Pancreas (tissue), 10 donors: ENCODE measurements around the gene SFXN4. TPM values are rescaled to one million over a fixed set of nuclear protein-coding genes. Genes with fewer than 3 reads are reported as not detected.

Source experiments
- ATAC-seq, 4 donors: fragments of 200-7000 bp; cut with Tn5 transposase; one replicate each; pipeline versions ENCODE4 v1.8.0 to v1.9.1; 2020; ENCODE audit warnings: mild to moderate bottlenecking in 4 of 4, moderate library complexity in 4 of 4
- DNase-seq, 6 donors: peaks; one replicate each; pipeline ENCODE4 v3.0.0-alpha.2; 2020
- FAIRE-seq: peaks from 2 replicates; lab custom pipeline; 2012; peaks lifted over from hg19 to GRCh38; lab: Jason Lieb, UNC
- H3K27ac ChIP-seq, 4 donors: fragments of 200-600 bp; sonication (generic); 1 replicate in 3 of 4; 2 replicates in 1 of 4; pipeline versions ENCODE4 v1.5.0 to v1.8.0; 2020
- H3K27me3 ChIP-seq, 4 donors: fragments of 200-600 bp; one replicate each; pipeline ENCODE4 v1.8.0; 2021
- H3K36me3 ChIP-seq, 3 donors: fragments of 200-600 bp; sonication (generic) in 1 of 3; one replicate each; pipeline versions ENCODE4 v1.5.0 to v1.8.0; 2020 to 2021
- H3K4me1 ChIP-seq, 3 donors: fragments of 200-600 bp; one replicate each; pipeline ENCODE4 v1.8.0; 2021
- H3K4me3 ChIP-seq, 4 donors: fragments of 200-600 bp; sonication (generic) in 2 of 4; one replicate each; pipeline versions ENCODE4 v1.5.0 to v1.8.0; 2020 to 2021
- H3K9me3 ChIP-seq, 4 donors: fragments of 200-600 bp; one replicate each; pipeline ENCODE4 v1.8.0; 2021
- WGBS, 2 donors: extraction: QIAGEN DNeasy Blood & Tissue Kit; methylation state at CpG; one replicate each; pipeline ENCODE4 v1.1.7; 2013; 5-methylcytosine and 5-hydroxymethylcytosine counted together
- intact Hi-C, 3 donors: fragments of 100-400 bp; cut with DNase I; formaldehyde crosslinking; loops; one replicate each; pipeline versions ENCODE4 v1.11.1 to v1.14.2; 2022
- polyA plus RNA-seq, 2 donors: library from polyadenylated mRNA; stranded (reverse); fragments of 200-250 nt; gene quantifications; one replicate each; pipeline ENCODE4 v1.2.3, GENCODE V29; 2013
- total RNA-seq, 6 donors: library from RNA; stranded (reverse); fragmentation: NEBNext Ultra II Directional in 4 of 6; extraction: Animal tissue kit (Norgen Biotek cat#: 25700) in 4 of 6; gene quantifications; one replicate each; pipeline versions ENCODE4 v1.2.1 to v1.2.4, GENCODE V29; 2021 to 2023
- TF ChIP-seq, protein P1 (sequence below), 4 donors: fragments of 200-600 bp; sonication (generic) in 3 of 4; IDR thresholded peaks; one replicate each; pipeline versions ENCODE4 v1.5.0 to v1.8.0; 2021; ENCODE audit warnings: antibody characterized with exemption in 4 of 4
- donor health status: healthy with polysubstance abuse.
- donor health status: DM: no; HTN: no; CAD: no; lungs with moderate emphysema.
- donor health status: DM: no; HTN: no; CAD: no.
- donor health status: control.
- donor health status: control.
- donor health status: Bipolar disorder and iron deficiency.
- donor health status: DM: yes; HTN: yes; CAD: no.
- donor health status: DM: no; HTN: no; CAD: no.
- donor health status: DM: no; HTN: no; CAD: no.
- donor health status: DM: yes; HTN: yes; CAD: no.

SFXN4 gene
- total and polyA plus RNA-seq, 8 donors, result 16.1 to 58.6 (median 22.5) TPM

DNA sequence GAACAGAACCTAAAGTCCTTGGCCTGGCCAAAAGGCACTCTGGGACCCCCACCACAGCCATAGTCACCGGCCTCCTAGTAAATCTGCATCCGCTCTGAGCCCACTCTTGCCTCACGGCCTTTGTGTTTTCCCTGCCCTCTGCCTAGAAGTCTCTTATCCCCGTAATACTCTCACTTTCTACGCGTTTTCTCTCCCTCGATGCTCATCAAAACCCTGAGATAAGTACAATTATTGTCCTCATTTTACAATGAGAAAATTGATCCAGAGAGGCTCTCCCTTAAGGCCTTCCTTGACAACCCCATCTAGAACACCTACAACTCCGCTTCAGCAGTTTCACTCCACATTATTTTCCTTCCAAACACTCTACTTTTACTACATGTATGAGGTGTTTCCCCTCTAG lies 1.5 kb upstream of the SFXN4 start:
- no peak for DNase-seq
- H3K27ac ChIP-seq, result no peak overlapping the region
- TF ChIP-seq, protein P1, sequence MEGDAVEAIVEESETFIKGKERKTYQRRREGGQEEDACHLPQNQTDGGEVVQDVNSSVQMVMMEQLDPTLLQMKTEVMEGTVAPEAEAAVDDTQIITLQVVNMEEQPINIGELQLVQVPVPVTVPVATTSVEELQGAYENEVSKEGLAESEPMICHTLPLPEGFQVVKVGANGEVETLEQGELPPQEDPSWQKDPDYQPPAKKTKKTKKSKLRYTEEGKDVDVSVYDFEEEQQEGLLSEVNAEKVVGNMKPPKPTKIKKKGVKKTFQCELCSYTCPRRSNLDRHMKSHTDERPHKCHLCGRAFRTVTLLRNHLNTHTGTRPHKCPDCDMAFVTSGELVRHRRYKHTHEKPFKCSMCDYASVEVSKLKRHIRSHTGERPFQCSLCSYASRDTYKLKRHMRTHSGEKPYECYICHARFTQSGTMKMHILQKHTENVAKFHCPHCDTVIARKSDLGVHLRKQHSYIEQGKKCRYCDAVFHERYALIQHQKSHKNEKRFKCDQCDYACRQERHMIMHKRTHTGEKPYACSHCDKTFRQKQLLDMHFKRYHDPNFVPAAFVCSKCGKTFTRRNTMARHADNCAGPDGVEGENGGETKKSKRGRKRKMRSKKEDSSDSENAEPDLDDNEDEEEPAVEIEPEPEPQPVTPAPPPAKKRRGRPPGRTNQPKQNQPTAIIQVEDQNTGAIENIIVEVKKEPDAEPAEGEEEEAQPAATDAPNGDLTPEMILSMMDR (IDR thresholded peaks at IDR 0.05), result no peak
- no peak for ATAC-seq
- H3K27me3 ChIP-seq, result no peaks in the 10 kb centered on the region
- FAIRE-seq, result no peak
- no peak overlapping the region for H3K4me3 ChIP-seq
- H3K4me1 ChIP-seq, result peaks cover 0 to 5% (median 0%) of the 10 kb centered on the region in 3 donors
- no peaks in the 10 kb centered on the region for H3K9me3 ChIP-seq
- WGBS, 2 donors, result 79 to 82% methylated on average over 8 of the region's 8 CpGs
- H3K36me3 ChIP-seq, result peaks cover 3 to 18% (median 10%) of the 10 kb centered on the region in 3 donors
- intact Hi-C loops, result no loop called here

DNA sequence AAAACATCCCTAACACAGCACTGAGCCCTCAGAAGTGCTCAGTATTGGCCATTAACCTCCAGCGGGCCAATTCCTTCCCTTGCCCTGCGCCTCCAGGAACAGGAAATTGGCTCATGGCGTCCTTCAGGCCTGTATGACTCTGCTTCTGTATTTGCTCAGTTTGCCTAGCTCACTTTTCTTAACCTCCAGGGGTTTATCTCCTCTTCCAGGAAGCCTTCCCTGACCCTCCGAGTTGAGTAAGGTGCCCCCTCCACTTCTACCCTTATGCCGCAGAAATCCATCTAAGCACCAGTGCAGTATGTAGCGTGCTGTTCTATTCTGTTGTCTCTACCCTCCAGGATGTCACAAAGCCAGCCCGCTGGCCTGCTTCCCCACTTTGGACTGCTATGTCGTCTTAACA lies 1.1 kb upstream of the SFXN4 start:
- Histone ChIP-seq H3K36me3 (peaks cover under 1 to 13% (median 5%) of the 10 kb centered on the region in 3 donors), H3K4me3 (no peak overlapping the region), H3K9me3 (no peaks in the 10 kb centered on the region), H3K27ac (peak overlapping the region in 1 of 4 donors; percentile 86), H3K27me3 (no peaks in the 10 kb centered on the region), H3K4me1 (peaks cover 0 to 5% (median 0%) of the 10 kb centered on the region in 3 donors)
- TF ChIP-seq, protein P1 (IDR thresholded peaks at IDR 0.05), result no peak
- WGBS, 2 donors, result 77 to 82% methylated on average over 8 of the region's 8 CpGs
- no peak for DNase-seq
- no peak for FAIRE-seq
- intact Hi-C loops, result no loop called here
- no peak for ATAC-seq

DNA sequence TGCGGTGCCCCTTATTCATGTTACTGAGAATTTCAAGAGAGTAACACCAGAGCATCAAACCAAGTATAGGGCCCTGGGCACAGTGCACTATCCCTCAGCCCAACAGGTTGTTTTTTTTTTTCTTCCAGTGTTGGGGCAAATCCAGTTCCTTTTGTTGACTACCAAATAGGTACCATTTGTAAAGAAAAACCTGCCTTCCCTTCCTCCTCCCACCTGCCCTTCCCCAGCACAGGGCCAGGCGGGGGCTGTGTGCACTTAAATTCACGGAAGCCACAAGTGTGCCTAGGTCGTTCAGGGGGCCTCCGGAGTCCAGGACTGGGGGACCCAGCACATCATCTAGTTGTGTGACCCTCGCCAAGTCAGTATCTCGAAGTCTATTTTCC lies 595 bp upstream of the SFXN4 start:
- FAIRE-seq (no peak), DNase-seq (no peak), ATAC-seq (peak in 3 of 4 donors; percentile 4 to 9 (median 5))
- Histone ChIP-seq H3K36me3 (peaks cover 0 to 8% (median 5%) of the 10 kb centered on the region in 3 donors), H3K27me3 (no peaks in the 10 kb centered on the region), H3K27ac (peak overlapping the region; percentile 76 to 86 (median 82)), H3K4me3 (peak overlapping the region; percentile 79 to 87 (median 82)), H3K9me3 (no peaks in the 10 kb centered on the region), H3K4me1 (peaks cover 0 to 5% (median 0%) of the 10 kb centered on the region in 3 donors)
- TF ChIP-seq, protein P1 (IDR thresholded peaks at IDR 0.05), result no peak
- intact Hi-C loops, result no loop called here
- WGBS, 2 donors, result 63 to 69% methylated on average over 7 of the region's 7 CpGs

DNA sequence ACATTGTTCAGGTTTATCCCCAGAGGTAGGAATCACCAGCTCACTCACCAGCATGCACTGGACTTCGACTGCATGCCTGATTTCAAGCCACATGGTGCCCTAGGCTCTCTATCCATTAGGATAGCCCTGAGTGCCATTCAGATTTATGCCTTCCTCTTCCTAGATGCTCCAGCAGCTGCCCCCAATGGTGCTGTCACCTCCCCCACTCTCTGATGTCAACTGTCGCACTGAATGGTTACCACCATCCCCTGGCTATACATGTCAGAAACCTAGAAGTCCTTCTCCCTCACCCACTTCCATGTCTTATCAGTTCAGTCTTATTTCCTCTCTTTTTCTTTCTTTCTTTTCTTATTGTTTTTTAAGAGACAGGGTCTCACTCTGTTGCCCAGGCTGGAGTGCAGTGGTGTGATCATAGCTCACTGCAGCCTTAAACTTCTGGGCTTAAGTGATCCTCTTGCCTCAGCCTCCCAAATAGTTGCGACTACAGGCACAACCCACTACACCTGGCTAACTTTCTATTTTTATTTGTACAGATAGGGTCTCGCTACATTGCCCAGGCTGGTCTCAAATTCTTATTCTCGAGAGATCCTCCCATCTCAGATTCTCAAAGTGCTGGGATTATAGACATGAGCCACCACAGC lies 2.9 kb downstream of the SFXN4 start:
- 92 to 93% methylated on average over 5 of the region's 5 CpGs for WGBS, 2 donors
- H3K9me3 ChIP-seq, result no peaks in the 10 kb centered on the region
- DNase-seq (no peak), ATAC-seq (no peak), FAIRE-seq (no peak)
- H3K36me3 ChIP-seq, result peaks cover 0 to 25% (median 0%) of the 10 kb centered on the region in 3 donors
- no peak overlapping the region for H3K4me3 ChIP-seq
- H3K4me1 ChIP-seq, result peaks cover 0 to 5% (median 0%) of the 10 kb centered on the region in 3 donors
- no peak overlapping the region for H3K27ac ChIP-seq
- intact Hi-C loops, result no loop called here
- H3K27me3 ChIP-seq, result no peaks in the 10 kb centered on the region
- TF ChIP-seq, protein P1 (IDR thresholded peaks at IDR 0.05), result no peak
